Spleen (tissue), 7 donors: ENCODE measurements around the gene CCDC12.

Source experiments
- CTCF ChIP-seq, 11 experiments: fragments of 200-600 bp in 7 of 11; fragments of 450-650 bp in 4 of 11; sonication (generic) in 4 of 11; IDR thresholded peaks in 8 of 11; conservative IDR thresholded peaks in 3 of 11; 1 replicate in 7 of 11; 2 replicates in 4 of 11; pipeline versions ENCODE4 v1.4.0 to v1.8.0; 2016 to 2021; ENCODE audit warnings: antibody characterized with exemption in 11 of 11, inconsistent platforms in 4 of 11, mild to moderate bottlenecking in 1 of 11
- POLR2A ChIP-seq, 3 donors: fragments of 450-650 bp; IDR thresholded peaks; one replicate each; pipeline ENCODE4 v1.5.1; 2017; ENCODE audit warnings: antibody characterized with exemption in 3 of 3, mild to moderate bottlenecking in 1 of 3
- donor health status: DM: no; HTN: no; CAD: no; lungs with moderate emphysema.
- donor health status: DM: no; HTN: no; CAD: no.
- donor health status: DM: no; HTN: no; CAD: no.

- TF ChIP-seq POLR2A (IDR thresholded peaks at IDR 0.05) = no peak
- TF ChIP-seq CTCF (IDR thresholded peaks at IDR 0.05 in 8 of 11, conservative IDR thresholded peaks at IDR 0.05 in 3 of 11) = no peak
Observed at GRCh38 chr3:46908986-46909534, 67.5 kb downstream of the CCDC12 start.
